LoVo (cell line): Measurements from ENCODE around the gene PPP1R13L.

Source experiments
- DNase-seq: peaks from one replicate; pipeline ENCODE4 v3.0.0-alpha.2; 2016; ENCODE audit warnings: low spot score

The PPP1R13L gene

GRCh38 chr19:45406226-45407090 is 1.6 kb upstream of the PPP1R13L start, which contains the start of gene POLR1G:
POLR1G (plus strand) TSS chr19:45406644; CDS start chr19:45406697, 53 bp downstream.
- peak; percentile 85 for DNase-seq

- DNase-seq = peak; percentile 89
Measured at GRCh38 chr19:45405435-45406225, 761 bp upstream of the PPP1R13L start.

- peak; percentile 80 for DNase-seq
Measured at GRCh38 chr19:45403781-45404556, 900 bp downstream of the PPP1R13L start.

- DNase-seq = no peak
Measured at GRCh38 chr19:45403272-45403671, 1.6 kb downstream of the PPP1R13L start.

GRCh38 chr19:45402298-45403061 is 2.4 kb downstream of the PPP1R13L start:
- DNase-seq = peak; percentile 76

- DNase-seq = no peak
Measured at GRCh38 chr19:45401815-45402214, 3.1 kb downstream of the PPP1R13L start.

GRCh38 chr19:45400192-45400591 is 4.7 kb downstream of the PPP1R13L start:
- no peak for DNase-seq

GRCh38 chr19:45395821-45396617 is 8.8 kb downstream of the PPP1R13L start:
- no peak for DNase-seq

- no peak for DNase-seq
Measured at GRCh38 chr19:45391871-45392665, 12.8 kb downstream of the PPP1R13L start.

GRCh38 chr19:45391346-45391745 is 13.5 kb downstream of the PPP1R13L start:
- DNase-seq = no peak

GRCh38 chr19:45385392-45386221 is 19.3 kb downstream of the PPP1R13L start:
- DNase-seq = no peak

GRCh38 chr19:45382426-45382825 is 22.4 kb downstream of the PPP1R13L start:
- no peak for DNase-seq

- no peak for DNase-seq
Measured at GRCh38 chr19:45380107-45380506, 24.8 kb downstream of the PPP1R13L start.

GRCh38 chr19:45376045-45376724 is 28.7 kb downstream of the PPP1R13L start:
- peak; percentile 71 for DNase-seq

GRCh38 chr19:45370410-45371204 is 34.3 kb downstream of the PPP1R13L start, which contains the start of gene ERCC2:
ERCC2 (minus strand) TSS chr19:45370573; CDS start chr19:45370540, 33 bp downstream.
- peak; percentile 98 for DNase-seq

- no peak for DNase-seq
Measured at GRCh38 chr19:45368737-45369340, 36.0 kb downstream of the PPP1R13L start.

- no peak for DNase-seq
Measured at GRCh38 chr19:45368127-45368526, 36.7 kb downstream of the PPP1R13L start.
